ENCODE data around the gene HOMER2.

DNA sequence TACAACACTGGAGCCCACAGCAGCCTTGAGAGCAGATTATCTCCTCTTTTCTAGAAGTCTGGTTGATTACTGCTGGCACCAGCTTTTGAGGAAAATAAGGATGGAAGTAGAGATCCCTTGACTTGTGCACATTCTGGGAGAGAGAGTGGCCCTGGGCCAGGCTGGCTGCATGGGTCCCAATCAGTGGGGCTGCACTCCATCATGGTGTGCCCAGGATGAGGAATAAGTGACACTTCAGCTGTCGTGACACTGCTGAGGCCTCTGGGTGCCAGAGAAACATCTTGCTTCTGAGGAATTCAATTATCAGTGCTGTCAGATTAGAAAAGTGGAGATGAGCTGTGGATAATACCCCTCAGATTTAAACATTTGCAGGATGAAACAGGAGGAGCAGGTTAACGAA lies 42.6 kb upstream of the HOMER2 start:
- TF ChIP-seq EZH2 (IDR thresholded peaks at IDR 0.05; ENCODE audit: borderline replicate concordance) (no peak), EZH2phosphoT487 (IDR thresholded peaks at IDR 0.05; ENCODE audit: low read depth, severe bottlenecking, unreplicated experiment) (no peak)
- TF ChIP-seq, protein P1, sequence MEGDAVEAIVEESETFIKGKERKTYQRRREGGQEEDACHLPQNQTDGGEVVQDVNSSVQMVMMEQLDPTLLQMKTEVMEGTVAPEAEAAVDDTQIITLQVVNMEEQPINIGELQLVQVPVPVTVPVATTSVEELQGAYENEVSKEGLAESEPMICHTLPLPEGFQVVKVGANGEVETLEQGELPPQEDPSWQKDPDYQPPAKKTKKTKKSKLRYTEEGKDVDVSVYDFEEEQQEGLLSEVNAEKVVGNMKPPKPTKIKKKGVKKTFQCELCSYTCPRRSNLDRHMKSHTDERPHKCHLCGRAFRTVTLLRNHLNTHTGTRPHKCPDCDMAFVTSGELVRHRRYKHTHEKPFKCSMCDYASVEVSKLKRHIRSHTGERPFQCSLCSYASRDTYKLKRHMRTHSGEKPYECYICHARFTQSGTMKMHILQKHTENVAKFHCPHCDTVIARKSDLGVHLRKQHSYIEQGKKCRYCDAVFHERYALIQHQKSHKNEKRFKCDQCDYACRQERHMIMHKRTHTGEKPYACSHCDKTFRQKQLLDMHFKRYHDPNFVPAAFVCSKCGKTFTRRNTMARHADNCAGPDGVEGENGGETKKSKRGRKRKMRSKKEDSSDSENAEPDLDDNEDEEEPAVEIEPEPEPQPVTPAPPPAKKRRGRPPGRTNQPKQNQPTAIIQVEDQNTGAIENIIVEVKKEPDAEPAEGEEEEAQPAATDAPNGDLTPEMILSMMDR (IDR thresholded peaks at IDR 0.05; ENCODE audit: poor library complexity), result no peak

Data from hepatocyte (in vitro differentiated cells).